H1 (cell line): Measurements from ENCODE around the gene CD164. TPM values are rescaled to one million over a fixed set of nuclear protein-coding genes. Genes with fewer than 3 reads are reported as not detected.

Experiments
- CTCF ChIA-PET: fragments of 300-600 bp; sonication (Branson Sonifier 250); formaldehyde crosslinking; loops from one replicate; lab custom pipeline; 2021; ENCODE audit not compliant: partially characterized antibody; lab: Charles Lee
- POLR2A ChIA-PET: fragments of 300-600 bp; sonication (Branson Sonifier 250); formaldehyde crosslinking; loops from one replicate; lab custom pipeline; 2021; ENCODE audit warnings: inconsistent platforms; ENCODE audit not compliant: partially characterized antibody; lab: Charles Lee
- DNase-seq, 2 experiments: peaks; one replicate each; pipeline versions ENCODE4 v3.0.0 to v3.0.0-alpha.2; 2010 to 2022; ENCODE audit warnings: low spot score in 2 of 2, low read depth in 1 of 2, mixed read lengths in 1 of 2
- FAIRE-seq: peaks from 2 replicates; lab custom pipeline; 2011; peaks lifted over from hg19 to GRCh38; lab: Jason Lieb, UNC
- H2AFZ ChIP-seq: 2 replicates; pipeline ENCODE4 v1.8.1; 2012; ENCODE audit warnings: low read length, inconsistent platforms
- H2AK5ac ChIP-seq: 2 replicates; pipeline ENCODE4 v1.6.1; 2013; ENCODE audit warnings: low read depth, low read length
- H2BK120ac ChIP-seq: replicated peaks from 2 replicates; pipeline ENCODE3; 2013; ENCODE audit warnings: low read depth, low read length, inconsistent platforms
- H2BK12ac ChIP-seq: 2 replicates; pipeline ENCODE4 v1.6.1; 2013; ENCODE audit warnings: low read depth, low read length
- H2BK15ac ChIP-seq: 2 replicates; pipeline ENCODE4 v1.6.1; 2013; ENCODE audit warnings: low read length
- H2BK20ac ChIP-seq: 2 replicates; pipeline ENCODE4 v1.6.1; 2013; ENCODE audit warnings: low read length
- H2BK5ac ChIP-seq: 2 replicates; pipeline ENCODE4 v1.6.1; 2013; ENCODE audit warnings: low read depth, low read length
- H3K14ac ChIP-seq: 2 replicates; pipeline ENCODE4 v1.6.1; 2013; ENCODE audit warnings: inconsistent platforms; ENCODE audit not compliant: insufficient read length
- H3K18ac ChIP-seq: 2 replicates; pipeline ENCODE4 v1.6.1; 2013; ENCODE audit warnings: low read length; ENCODE audit errors: extremely low read depth
- H3K23ac ChIP-seq: 2 replicates; pipeline ENCODE4 v1.6.1; 2013; ENCODE audit warnings: inconsistent platforms; ENCODE audit not compliant: insufficient read length
- H3K23me2 ChIP-seq: 2 replicates; pipeline ENCODE4 v1.6.1; 2013; ENCODE audit warnings: low read depth, low read length
- H3K27ac ChIP-seq: 2 replicates; pipeline ENCODE4 v1.6.1; 2011; ENCODE audit warnings: low read depth, low read length, inconsistent platforms
- H3K27me3 ChIP-seq, 4 experiments: replicated peaks in 1 of 4; 1 replicate in 1 of 4; 2 replicates in 3 of 4; pipeline versions ENCODE4 v1.6.1 to v1.8.1; 2011 to 2013; ENCODE audit warnings: low read length in 3 of 4, mild to moderate bottlenecking in 3 of 4, inconsistent platforms in 2 of 4, mixed read lengths in 2 of 4, moderate library complexity in 1 of 4; ENCODE audit not compliant: control insufficient read depth in 3 of 4, insufficient read depth in 3 of 4; ENCODE audit errors: extremely low read depth in 1 of 4
- H3K36me3 ChIP-seq, 4 experiments: 2 replicates each; pipeline versions ENCODE4 v1.6.1 to v1.8.1; 2011 to 2013; ENCODE audit warnings: mild to moderate bottlenecking in 4 of 4, low read length in 3 of 4, moderate library complexity in 2 of 4, control low read depth in 1 of 4, inconsistent platforms in 1 of 4; ENCODE audit not compliant: insufficient read depth in 4 of 4, control insufficient read depth in 2 of 4
- H3K4ac ChIP-seq: replicated peaks from 2 replicates; pipeline ENCODE3; 2013; ENCODE audit warnings: low read length, low read depth, mixed read lengths, inconsistent platforms; ENCODE audit not compliant: insufficient read length
- H3K4me1 ChIP-seq, 4 experiments: replicated peaks in 1 of 4; 1 replicate in 1 of 4; 2 replicates in 3 of 4; pipeline versions ENCODE4 v1.6.1 to v1.8.1; 2011 to 2013; ENCODE audit warnings: low read length in 3 of 4, inconsistent platforms in 2 of 4, mixed read lengths in 1 of 4; ENCODE audit not compliant: insufficient read depth in 4 of 4, control insufficient read depth in 3 of 4
- H3K4me2 ChIP-seq, 2 experiments: 2 replicates each; pipeline versions ENCODE4 v1.6.1 to v1.8.1; 2011 to 2013; ENCODE audit warnings: low read depth in 2 of 2, low read length in 2 of 2, control low read depth in 1 of 2, inconsistent platforms in 1 of 2, mild to moderate bottlenecking in 1 of 2; ENCODE audit not compliant: insufficient read depth in 1 of 2
- H3K4me3 ChIP-seq, 4 experiments: fragments of 200-600, 300-600 bp in 1 of 4; sonication (generic), shearing (Covaris generic), sonication (Bioruptor Twin) in 1 of 4; 2 replicates each; pipeline versions ENCODE4 v1.5.1 to v1.8.1; 2011 to 2016; ENCODE audit warnings: low read length in 4 of 4, low read depth in 3 of 4, control low read depth in 2 of 4, inconsistent platforms in 2 of 4, mild to moderate bottlenecking in 2 of 4, mixed read lengths in 1 of 4, moderate library complexity in 1 of 4; ENCODE audit not compliant: insufficient read depth in 2 of 4; ENCODE audit errors: extremely low read depth in 1 of 4
- H3K56ac ChIP-seq: replicated peaks from 2 replicates; pipeline ENCODE3; 2013; ENCODE audit warnings: low read depth, mild to moderate bottlenecking, mixed read lengths, low read length, inconsistent platforms; ENCODE audit not compliant: insufficient read length
- H3K79me1 ChIP-seq: 2 replicates; pipeline ENCODE4 v1.6.1; 2013; ENCODE audit warnings: low read depth, low read length, control low read depth
- H3K79me2 ChIP-seq, 2 experiments: 2 replicates each; pipeline versions ENCODE4 v1.6.1 to v1.8.1; 2012 to 2013; ENCODE audit warnings: low read length in 2 of 2, mild to moderate bottlenecking in 2 of 2, inconsistent platforms in 1 of 2; ENCODE audit not compliant: insufficient read depth in 2 of 2, control insufficient read depth in 1 of 2
- H3K9ac ChIP-seq, 4 experiments: replicated peaks in 1 of 4; 1 replicate in 1 of 4; 2 replicates in 3 of 4; pipeline versions ENCODE4 v1.6.1 to v1.8.1; 2011 to 2013; ENCODE audit warnings: low read depth in 3 of 4, low read length in 3 of 4, control low read depth in 2 of 4, mild to moderate bottlenecking in 2 of 4, moderate library complexity in 2 of 4, inconsistent platforms in 1 of 4; ENCODE audit errors: extremely low read depth in 1 of 4
- H3K9me3 ChIP-seq, 2 experiments: 2 replicates each; pipeline versions ENCODE4 v1.6.1 to v1.8.1; 2012 to 2013; ENCODE audit warnings: mild to moderate bottlenecking in 2 of 2, moderate library complexity in 2 of 2, control low read depth in 1 of 2, inconsistent platforms in 1 of 2, low read depth in 1 of 2, low read length in 1 of 2, mixed read lengths in 1 of 2; ENCODE audit not compliant: insufficient read depth in 2 of 2
- H4K20me1 ChIP-seq, 2 experiments: replicated peaks in 1 of 2; 2 replicates each; pipeline versions ENCODE3 to v1.8.1; 2011 to 2013; ENCODE audit warnings: inconsistent platforms in 2 of 2, low read length in 2 of 2, mild to moderate bottlenecking in 1 of 2; ENCODE audit not compliant: insufficient read depth in 2 of 2, control insufficient read depth in 1 of 2
- H4K5ac ChIP-seq: 2 replicates; pipeline ENCODE4 v1.6.1; 2013; ENCODE audit warnings: low read length, low read depth, mixed read lengths, inconsistent platforms; ENCODE audit not compliant: insufficient read length
- H4K8ac ChIP-seq: 2 replicates; pipeline ENCODE4 v1.8.0; 2013; ENCODE audit warnings: mild to moderate bottlenecking, moderate library complexity, low read length, inconsistent platforms; ENCODE audit not compliant: insufficient read depth; ENCODE audit errors: extremely low read depth
- H4K91ac ChIP-seq: replicated peaks from 2 replicates; pipeline ENCODE3; 2013; ENCODE audit warnings: low read length, mixed read lengths, inconsistent platforms; ENCODE audit not compliant: insufficient read length
- CBX5 ChIP-seq: fragments of 300-800, 300-1000 bp; sonication (generic); IDR thresholded peaks from 2 replicates; pipeline ENCODE4 v1.7.1; 2016; ENCODE audit warnings: antibody characterized with exemption, low read length, low read depth
- CTBP2 ChIP-seq: IDR thresholded peaks from 2 replicates; pipeline ENCODE4 v1.7.0; 2011; ENCODE audit warnings: borderline replicate concordance, mild to moderate bottlenecking, moderate library complexity, mixed read lengths, low read length; ENCODE audit not compliant: insufficient read depth, insufficient read length
- HDAC2 ChIP-seq, 2 experiments: fragments of 300-600 bp in 1 of 2; sonication (generic) in 1 of 2; IDR thresholded peaks; 2 replicates each; pipeline ENCODE4 v1.6.1; 2011 to 2012; ENCODE audit warnings: low read depth in 2 of 2, low read length in 2 of 2, mild to moderate bottlenecking in 2 of 2, moderate library complexity in 2 of 2, borderline replicate concordance in 1 of 2, inconsistent platforms in 1 of 2
- HDAC6 ChIP-seq: IDR thresholded peaks from one replicate; pipeline ENCODE4 v1.7.1; 2012; ENCODE audit warnings: low read depth, mild to moderate bottlenecking, inconsistent platforms, low read length, moderate library complexity
- JUND ChIP-seq: IDR thresholded peaks from 2 replicates; pipeline ENCODE4 v1.6.1; 2011; ENCODE audit warnings: mild to moderate bottlenecking, improper control_type of control experiment, low read length
- MAFK ChIP-seq: IDR thresholded peaks from 2 replicates; pipeline ENCODE4 v1.6.1; 2012; ENCODE audit warnings: low read depth, mild to moderate bottlenecking, improper control_type of control experiment, low read length
- POLR2A ChIP-seq, 2 experiments: IDR thresholded peaks; 1 replicate in 1 of 2; 2 replicates in 1 of 2; pipeline ENCODE4 v1.6.1; 2011; ENCODE audit warnings: low read depth in 2 of 2, low read length in 2 of 2, mild to moderate bottlenecking in 2 of 2; ENCODE audit errors: control extremely low read depth in 1 of 2
- POLR2AphosphoS5 ChIP-seq: IDR thresholded peaks from 2 replicates; pipeline ENCODE4 v1.6.1; 2011; ENCODE audit warnings: low read depth, low read length
- POU5F1 ChIP-seq: IDR thresholded peaks from 2 replicates; pipeline ENCODE4 v1.6.1; 2011; ENCODE audit warnings: low read depth, mild to moderate bottlenecking, low read length, moderate library complexity
- RXRA ChIP-seq: IDR thresholded peaks from 2 replicates; pipeline ENCODE4 v1.6.1; 2011; ENCODE audit warnings: low read depth, mild to moderate bottlenecking, low read length, moderate library complexity; ENCODE audit not compliant: insufficient read depth
- SP2 ChIP-seq: IDR thresholded peaks from 2 replicates; pipeline ENCODE4 v1.6.1; 2012; ENCODE audit warnings: mild to moderate bottlenecking, low read length, inconsistent platforms
- SP4 ChIP-seq: IDR thresholded peaks from 2 replicates; pipeline ENCODE4 v1.6.1; 2012; ENCODE audit warnings: low read length, inconsistent platforms
- SRF ChIP-seq: IDR thresholded peaks from 2 replicates; pipeline ENCODE4 v1.6.1; 2011; ENCODE audit warnings: mild to moderate bottlenecking, low read depth, low read length, moderate library complexity
- SUZ12 ChIP-seq: fragments of 200-600 bp; sonication (generic); IDR thresholded peaks from 2 replicates; pipeline ENCODE4 v1.6.1; 2012; ENCODE audit warnings: mild to moderate bottlenecking, inconsistent platforms, low read length, moderate library complexity, mixed read lengths
- TAF7 ChIP-seq: optimal IDR thresholded peaks from 2 replicates; pipeline ENCODE3; 2011; ENCODE audit warnings: low read depth, mild to moderate bottlenecking, inconsistent platforms, low read length, moderate library complexity, borderline replicate concordance
- TBP ChIP-seq: IDR thresholded peaks from 2 replicates; pipeline ENCODE4 v1.6.1; 2011; ENCODE audit warnings: low read depth, low read length, improper control_type of control experiment
- WGBS, 2 experiments: shearing (Covaris generic) in 1 of 2; methylation state at CpG; one replicate each; pipeline versions ENCODE4 v1.1.6 to v1.1.7; 2013 to 2015; ENCODE audit warnings: low lambda C conversion rate in 2 of 2, mixed read lengths in 2 of 2, inconsistent platforms in 1 of 2, low coverage in 1 of 2, missing lambda C conversion rate in 1 of 2; ENCODE audit not compliant: insufficient replicate concordance in 2 of 2, insufficient coverage in 1 of 2, insufficient read length in 1 of 2; ENCODE audit errors: extremely low coverage in 1 of 2, missing lambda C conversion rate in 1 of 2; 5-methylcytosine and 5-hydroxymethylcytosine counted together
- polyA plus RNA-seq, 7 experiments: library from polyadenylated mRNA; depleted of rRNA in 3 of 7; stranded (reverse) in 5 of 7; unstranded in 2 of 7; fragments of >200 nt in 5 of 7; fragments of 200-250 nt in 2 of 7; gene quantifications; 1 replicate in 5 of 7; 2 replicates in 1 of 7; 4 replicates in 1 of 7; pipeline versions ENCODE4 v1.2.1 to v1.2.3, GENCODE V29; 2011 to 2013; ENCODE audit warnings: missing spikeins in 2 of 7, mixed read lengths in 2 of 7
- total RNA-seq: library from RNA; stranded (reverse); fragmentation: NEBNext Ultra II Directional; extraction: Animal tissue kit (Norgen Biotek cat#: 25700); gene quantifications from 2 replicates; pipeline ENCODE4 v1.2.1, GENCODE V29; 2021

CD164 gene
- total and polyA plus RNA-seq, 2 of the 8 experiments (the other 6 are each of a cell fraction or from before 2014, with no cell fraction given): 69.3 to 94.3 TPM

GRCh38 chr6:109360281-109360680 is 22.0 kb downstream of the CD164 start:
- H3K79me1 ChIP-seq: no peaks in the 10 kb centered on the region
- H3K27ac ChIP-seq: no peak overlapping the region
- H2BK12ac ChIP-seq: no peak overlapping the region
- H2BK20ac ChIP-seq: no peak overlapping the region
- no peak overlapping the region for H2AK5ac ChIP-seq
- H3K4me2 ChIP-seq: no peak overlapping the region
- no peak overlapping the region for H2BK120ac ChIP-seq
- CTCF ChIA-PET: interaction anchor here (3.0 kb wide), 1 partner anchor 24 kb away, joined by 13 read pairs; no protein-coding TSS in a partner anchor
- DNase-seq (no peak), FAIRE-seq (no peak)
- 100% methylated on average over 1 of the region's 1 CpG; no CpG with 5 or more reads in 1 of the 2 experiments for WGBS, 2 experiments
- H3K23ac ChIP-seq: no peak overlapping the region
- no peak overlapping the region for H2BK15ac ChIP-seq
- H2BK5ac ChIP-seq: no peak overlapping the region
- H2AFZ ChIP-seq: no peak overlapping the region
- no peaks in the 10 kb centered on the region for H3K79me2 ChIP-seq
- H3K9ac ChIP-seq: no peak overlapping the region
- no peaks in the 10 kb centered on the region for H3K4me1 ChIP-seq
- H3K18ac ChIP-seq: no peak overlapping the region
- H3K36me3 ChIP-seq: peaks cover 4 to 41% (median 25%) of the 10 kb centered on the region in 4 experiments; a peak in 7 of 8 replicates
- no peak overlapping the region for H3K56ac ChIP-seq
- no peak overlapping the region for H3K4ac ChIP-seq
- no peaks in the 10 kb centered on the region for H3K27me3 ChIP-seq
- POLR2A ChIA-PET: interaction anchor here (0.5 to 0.7 kb wide), 2 partner anchors 303 to 1297 kb away, joined by 3 read pairs; no protein-coding TSS in a partner anchor
- H3K14ac ChIP-seq: no peak overlapping the region
- no peak overlapping the region for H4K91ac ChIP-seq
- H4K5ac ChIP-seq: no peak overlapping the region
- no peak overlapping the region for H4K8ac ChIP-seq
- no peaks in the 10 kb centered on the region for H4K20me1 ChIP-seq
- H3K4me3 ChIP-seq: no peak overlapping the region
- peaks cover 7 to 16% of the 10 kb centered on the region in 2 experiments; a peak in 1 of 4 replicates for H3K9me3 ChIP-seq
- no peaks in the 10 kb centered on the region for H3K23me2 ChIP-seq
- TF ChIP-seq POU5F1 (no peak), HDAC6 (no peak), RXRA (no peak), HDAC2 (IDR thresholded peaks at IDR 0.05; ENCODE audit: borderline replicate concordance in 1 of 2, low read depth in 2 of 2, low read length in 2 of 2) (no peak), JUND (no peak), CBX5 (no peak), SP4 (no peak), TBP (no peak), MAFK (no peak), SRF (no peak), CTBP2 (no peak), SUZ12 (no peak), POLR2A (IDR thresholded peaks at IDR 0.05; ENCODE audit: control extremely low read depth in 1 of 2, low read depth in 2 of 2, low read length in 2 of 2) (no peak), POLR2AphosphoS5 (no peak), SP2 (no peak), TAF7 (no peak)
